GM12878 (cell line): ENCODE data around the gene PHACTR1. TPM values are rescaled to one million over a fixed set of nuclear protein-coding genes. Genes with fewer than 3 reads are reported as not detected.

Experiments used
- ATAC-seq: fragments of 200-7000 bp; cut with Tn5 transposase; 3 replicates; pipeline ENCODE4 v1.9.1; 2020; ENCODE audit warnings: mild to moderate bottlenecking, moderate library complexity
- BruUV-seq: library from RNA; stranded (reverse); fragments of 400-500 nt; replicated peaks from 2 replicates; lab custom pipeline; 2021; lab: Mats Ljungman, UMichigan
- CTCF ChIA-PET: fragments of 300-600 bp; sonication (Branson Sonifier 250); formaldehyde crosslinking; extraction: SDS; loops from one replicate; lab custom pipeline; 2021; ENCODE audit warnings: inconsistent platforms; lab: Yijun Ruan, JAX
- POLR2A ChIA-PET: fragments of 350-600 bp; formaldehyde crosslinking; extraction: SDS; loops from one replicate; lab custom pipeline; 2021; ENCODE audit warnings: inconsistent platforms; lab: Charles Lee
- RAD21 ChIA-PET: fragments of 300-600 bp; sonication (Branson Sonifier 250); formaldehyde crosslinking; loops from one replicate; lab custom pipeline; 2023; ENCODE audit warnings: antibody characterized with exemption; ENCODE audit not compliant: unreplicated experiment; lab: Charles Lee
- SMC1A ChIA-PET: fragments of 300-600 bp; sonication (Branson Sonifier 250); formaldehyde crosslinking; loops from one replicate; lab custom pipeline; 2023; ENCODE audit not compliant: unreplicated experiment, uncharacterized antibody; lab: Charles Lee
- DNase-seq: peaks from one replicate; pipeline ENCODE4 v3.0.0-alpha.2; 2011; ENCODE audit warnings: low read depth, low spot score
- FAIRE-seq: peaks from 3 replicates; lab custom pipeline; 2011; peaks lifted over from hg19 to GRCh38; lab: Jason Lieb, UNC
- H2AFZ ChIP-seq: 2 replicates; pipeline ENCODE4 v1.6.0; 2011; ENCODE audit warnings: low read depth, low read length, control low read depth; ENCODE audit not compliant: control insufficient read depth
- H3K27ac ChIP-seq: 2 replicates; pipeline ENCODE4 v1.5.1; 2011; ENCODE audit warnings: control low read depth; ENCODE audit not compliant: control insufficient read depth, insufficient read depth
- H3K27me3 ChIP-seq, 2 experiments: replicated peaks in 1 of 2; 2 replicates each; pipeline versions ENCODE4 v1.6.0 to v1.6.1; 2011; ENCODE audit warnings: low read length in 1 of 2; ENCODE audit not compliant: control insufficient read depth in 2 of 2, insufficient read depth in 2 of 2
- H3K36me3 ChIP-seq, 2 experiments: 2 replicates each; pipeline ENCODE4 v1.5.1; 2011; ENCODE audit warnings: low read length in 1 of 2; ENCODE audit not compliant: control insufficient read depth in 2 of 2, insufficient read depth in 2 of 2
- H3K4me1 ChIP-seq: 2 replicates; pipeline ENCODE4 v1.6.1; 2011; ENCODE audit warnings: mild to moderate bottlenecking, low read length, moderate library complexity, mixed read lengths; ENCODE audit not compliant: control insufficient read depth, insufficient read depth
- H3K4me2 ChIP-seq: 2 replicates; pipeline ENCODE4 v1.6.0; 2011; ENCODE audit warnings: control low read depth; ENCODE audit not compliant: control insufficient read depth, insufficient read depth
- H3K4me3 ChIP-seq: fragments of 200-600 bp; sonication (generic); 2 replicates; pipeline ENCODE4 v1.5.1; 2016
- H3K79me2 ChIP-seq: 2 replicates; pipeline ENCODE4 v1.6.0; 2011; ENCODE audit warnings: low read length; ENCODE audit not compliant: control insufficient read depth, insufficient read depth
- H3K9ac ChIP-seq: 2 replicates; pipeline ENCODE4 v1.8.0; 2011; ENCODE audit warnings: low read length, control low read depth, mixed read lengths; ENCODE audit not compliant: control insufficient read depth, insufficient read depth
- H3K9me3 ChIP-seq: replicated peaks from 3 replicates; pipeline ENCODE4 v1.5.1; 2011; ENCODE audit warnings: mild to moderate bottlenecking, low read length; ENCODE audit not compliant: control insufficient read depth, insufficient read depth
- H4K20me1 ChIP-seq: 2 replicates; pipeline ENCODE4 v1.6.0; 2011; ENCODE audit not compliant: control insufficient read depth, insufficient read depth
- ATF3 ChIP-seq: IDR thresholded peaks from 2 replicates; pipeline ENCODE4 v1.6.1; 2011; ENCODE audit warnings: low read depth, mild to moderate bottlenecking, low read length, moderate library complexity, borderline replicate concordance; ENCODE audit errors: extremely low read depth
- BHLHE40 ChIP-seq, 2 experiments: fragments of 450-650 bp in 1 of 2; IDR thresholded peaks; 2 replicates each; pipeline ENCODE4 v1.6.1; 2011 to 2017; ENCODE audit warnings: low read depth in 2 of 2, borderline replicate concordance in 1 of 2, improper control_type of control experiment in 1 of 2, low read length in 1 of 2, mild to moderate bottlenecking in 1 of 2
- GABPA ChIP-seq: IDR thresholded peaks from 2 replicates; pipeline ENCODE4 v1.6.1; 2014; ENCODE audit warnings: antibody characterized with exemption, low read depth, mild to moderate bottlenecking, inconsistent platforms
- MAX ChIP-seq: IDR thresholded peaks from 2 replicates; pipeline ENCODE4 v1.6.1; 2012; ENCODE audit warnings: low read depth, low read length, improper control_type of control experiment
- NR2F1 ChIP-seq: fragments of 450-650 bp; conservative IDR thresholded peaks from 2 replicates; pipeline ENCODE4 v1.6.1; 2017; ENCODE audit warnings: mild to moderate bottlenecking
- RUNX3 ChIP-seq: IDR thresholded peaks from 2 replicates; pipeline ENCODE4 v1.6.1; 2012; ENCODE audit warnings: low read length, inconsistent platforms
- WGBS: methylation state at CpG from one replicate; pipeline ENCODE4 v1.1.6; 2016; ENCODE audit warnings: low lambda C conversion rate; ENCODE audit not compliant: insufficient replicate concordance, insufficient coverage; ENCODE audit errors: missing lambda C conversion rate; 5-methylcytosine and 5-hydroxymethylcytosine counted together
- in situ Hi-C: fragments of 300-500 bp; cut with MboI; formaldehyde crosslinking; loops from 9 replicates; pipeline ENCODE4 v1.14.3; 2018; ENCODE audit warnings: mixed read lengths
- intact Hi-C: fragments of 100-400 bp; cut with micrococcal nuclease; formaldehyde crosslinking; loops from one replicate; pipeline ENCODE4 v1.14.2; 2022; ENCODE audit not compliant: unreplicated experiment
- polyA plus RNA-seq, 11 experiments: library from polyadenylated mRNA; depleted of rRNA in 4 of 11; unstranded in 6 of 11; stranded (reverse) in 5 of 11; fragments of >200 nt; fragmentation: Nextera tagmentation in 4 of 11; fragmentation: Illumina TruSeq in 1 of 11; extraction: Ambion mirVana in 4 of 11; extraction: Trizol in 1 of 11; gene quantifications; 1 replicate in 1 of 11; 2 replicates in 10 of 11; pipeline versions ENCODE4 v1.2.1 to v1.2.3, GENCODE V29; 2011 to 2016; ENCODE audit warnings: inconsistent platforms in 2 of 11, missing spikeins in 2 of 11, low read depth in 1 of 11
- total RNA-seq, 4 experiments: library from RNA; depleted of rRNA in 3 of 4; stranded (reverse); fragments of >200 nt in 3 of 4; fragmentation: Illumina TruSeq in 1 of 4; extraction: Trizol in 1 of 4; gene quantifications; 2 replicates each; pipeline versions ENCODE4 v1.2.1 to v1.2.3, GENCODE V29; 2013 to 2021

PHACTR1 gene
- total and polyA plus RNA-seq, 10 of the 15 experiments (the other 5 are each of a cell fraction or from before 2014, with no cell fraction given): 34.2 to 94.6 (median 62.3) TPM

GRCh38 chr6:13165502-13166172, 449.1 kb downstream of the PHACTR1 start:
- ChIA-PET SMC1A (no interaction called here), RAD21 (no interaction called here), POLR2A (interaction anchor here (0.6 kb wide), 1 partner anchor 80 kb away, joined by 4 read pairs; no protein-coding TSS in a partner anchor), CTCF (no interaction called here)
- in situ Hi-C loops: no loop called here
- WGBS: 51% methylated on average over 10 of the region's 10 CpGs
- FAIRE-seq (no peak), DNase-seq (no peak), ATAC-seq (no peak)
- no peaks in the 10 kb centered on the region for H4K20me1 ChIP-seq
- H3K4me2 ChIP-seq: no peak overlapping the region
- H3K27me3 ChIP-seq: peaks cover 0 to 3% of the 10 kb centered on the region in 2 experiments; a peak in 1 of 4 replicates
- H2AFZ ChIP-seq: no peak overlapping the region
- BruUV-seq: no TSS peak
- TF ChIP-seq NR2F1: no peak
- TF ChIP-seq ATF3: no peak
- TF ChIP-seq BHLHE40 (IDR thresholded peaks at IDR 0.05; ENCODE audit: borderline replicate concordance in 1 of 2, low read depth in 2 of 2, low read length in 1 of 2): no peak
- no peak for TF ChIP-seq RUNX3
- no peak for TF ChIP-seq MAX
- TF ChIP-seq GABPA: no peak
- H3K4me3 ChIP-seq: no peak overlapping the region
- intact Hi-C loops: no loop called here
- H3K9ac ChIP-seq: no peak overlapping the region
- H3K36me3 ChIP-seq: no peaks in the 10 kb centered on the region
- no peak overlapping the region for H3K27ac ChIP-seq
- H3K79me2 ChIP-seq: no peaks in the 10 kb centered on the region
- no peaks in the 10 kb centered on the region for H3K4me1 ChIP-seq
- H3K9me3 ChIP-seq: no peaks in the 10 kb centered on the region; the same call in 2 of the 3 replicates
